ENCODE results near the gene FOXF2. TPM values are rescaled to one million over a fixed set of nuclear protein-coding genes. Genes with fewer than 3 reads are reported as not detected.
A peak's percentile ranks its signal among the peaks of the same experiment; 100 is the strongest.

Gene FOXF2
- total RNA-seq, 1 donor from 2014 or later = not detected

- DNase-seq (ENCODE audit: low spot score) (no peak), ATAC-seq (peak; percentile 18)
Observed at GRCh38 chr6:1390133-1390945, 963 bp downstream of the FOXF2 start.

GRCh38 chr6:1390946-1391799, 1.8 kb downstream of the FOXF2 start:
- DNase-seq (ENCODE audit: low spot score) (no peak), ATAC-seq (no peak)

- ATAC-seq (no peak), DNase-seq (ENCODE audit: low spot score) (no peak)
Observed at GRCh38 chr6:1391800-1392309, 2.5 kb downstream of the FOXF2 start.

- DNase-seq (ENCODE audit: low spot score) (no peak), ATAC-seq (peak; percentile 24)
Observed at GRCh38 chr6:1392813-1393640, 3.7 kb downstream of the FOXF2 start.

- DNase-seq (ENCODE audit: low spot score) (no peak), ATAC-seq (peak; percentile 62)
Observed at GRCh38 chr6:1393641-1394283, 4.4 kb downstream of the FOXF2 start.

GRCh38 chr6:1394514-1395463, 5.4 kb downstream of the FOXF2 start:
- ATAC-seq (no peak), DNase-seq (ENCODE audit: low spot score) (no peak)

- ATAC-seq (no peak), DNase-seq (ENCODE audit: low spot score) (no peak)
Observed at GRCh38 chr6:1395506-1395905, 6.1 kb downstream of the FOXF2 start.

GRCh38 chr6:1395941-1396908, 6.8 kb downstream of the FOXF2 start:
- no peak for DNase-seq (ENCODE audit: low spot score)
- ATAC-seq = no peak

GRCh38 chr6:1396952-1397868, 7.8 kb downstream of the FOXF2 start:
- DNase-seq (ENCODE audit: low spot score) (peak; percentile 56), ATAC-seq (peak; percentile 82)

- no peak for ATAC-seq
- no peak for DNase-seq (ENCODE audit: low spot score)
Observed at GRCh38 chr6:1399085-1399780, 9.9 kb downstream of the FOXF2 start.

GRCh38 chr6:1400126-1400850, 10.9 kb downstream of the FOXF2 start:
- ATAC-seq = no peak

GRCh38 chr6:1402369-1402768, 13.0 kb downstream of the FOXF2 start:
- ATAC-seq (no peak), DNase-seq (ENCODE audit: low spot score) (no peak)

More at GRCh38 chr6:1400126-1400850, 10.9 kb downstream of the FOXF2 start:
- no peak for DNase-seq (ENCODE audit: low spot score)

- no peak for DNase-seq (ENCODE audit: low spot score)
Observed at GRCh38 chr6:1402868-1403267, 13.5 kb downstream of the FOXF2 start.

GRCh38 chr6:1403851-1404712, 14.7 kb downstream of the FOXF2 start:
- DNase-seq (ENCODE audit: low spot score) (no peak), ATAC-seq (no peak)

More at GRCh38 chr6:1402868-1403267, 13.5 kb downstream of the FOXF2 start:
- ATAC-seq = no peak

- no peak for DNase-seq (ENCODE audit: low spot score)
- no peak for ATAC-seq
Observed at GRCh38 chr6:1404713-1405098, 15.3 kb downstream of the FOXF2 start.

Data from left lobe of liver (tissue), 2 donors.